B cell (primary cell): Measurements from ENCODE around the gene RNF166. TPM values are rescaled to one million over a fixed set of nuclear protein-coding genes. Genes with fewer than 3 reads are reported as not detected.

Source experiments
- ATAC-seq: fragments of 200-7000 bp; cut with Tn5 transposase; one replicate; pipeline ENCODE4 v1.10.0; 2021; ENCODE audit warnings: low read depth, mild to moderate bottlenecking, moderate number of reproducible peaks, moderate library complexity
- CTCF ChIA-PET: fragments of 350-600 bp; sonication (Branson Sonifier 250); formaldehyde crosslinking; loops from one replicate; lab custom pipeline; 2021; ENCODE audit warnings: antibody characterized with exemption, inconsistent platforms; lab: Charles Lee
- POLR2A ChIA-PET: fragments of 350-600 bp; sonication (Branson Sonifier 250); formaldehyde crosslinking; loops from one replicate; lab custom pipeline; 2021; ENCODE audit warnings: antibody characterized with exemption; lab: Charles Lee
- DNase-seq: peaks from one replicate; pipeline ENCODE4 v3.0.0; 2013
- H2AFZ ChIP-seq: 2 replicates; pipeline ENCODE4 v1.6.1; 2012; ENCODE audit warnings: mild to moderate bottlenecking, low read depth, low read length; ENCODE audit not compliant: insufficient read depth, poor library complexity, severe bottlenecking
- H3K27ac ChIP-seq, 2 donors: 1 replicate in 1 of 2; 2 replicates in 1 of 2; pipeline ENCODE4 v1.5.1; 2012 to 2013; ENCODE audit warnings: low read length in 2 of 2, mild to moderate bottlenecking in 2 of 2, moderate library complexity in 1 of 2
- H3K27me3 ChIP-seq, 4 experiments: fragments of 200-600 bp in 1 of 4; sonication (generic) in 1 of 4; replicated peaks in 1 of 4; 1 replicate in 2 of 4; 2 replicates in 2 of 4; pipeline versions ENCODE4 v1.6.1 to v1.7.0; 2013 to 2016; ENCODE audit warnings: low read length in 3 of 4, mild to moderate bottlenecking in 2 of 4, mixed read lengths in 1 of 4, moderate library complexity in 1 of 4; ENCODE audit not compliant: insufficient read depth in 4 of 4, control insufficient read depth in 3 of 4; ENCODE audit errors: control extremely low read depth in 1 of 4
- H3K36me3 ChIP-seq, 2 experiments: replicated peaks in 1 of 2; 1 replicate in 1 of 2; 2 replicates in 1 of 2; pipeline versions ENCODE4 v1.6.1 to v1.7.1; 2013; ENCODE audit warnings: low read length in 1 of 2; ENCODE audit not compliant: insufficient read depth in 2 of 2, control insufficient read depth in 1 of 2; ENCODE audit errors: control extremely low read depth in 1 of 2, extremely low read depth in 1 of 2
- H3K4me1 ChIP-seq, 2 donors: fragments of 200-600 bp in 1 of 2; sonication (generic) in 1 of 2; 1 replicate in 1 of 2; 2 replicates in 1 of 2; pipeline versions ENCODE4 v1.5.1 to v1.6.1; 2013 to 2017; ENCODE audit warnings: low read length in 2 of 2; ENCODE audit not compliant: control insufficient read depth in 2 of 2, insufficient read depth in 2 of 2
- H3K4me2 ChIP-seq: replicated peaks from 2 replicates; pipeline ENCODE3; 2012; ENCODE audit warnings: mild to moderate bottlenecking, low read depth, low read length; ENCODE audit not compliant: poor library complexity, severe bottlenecking
- H3K4me3 ChIP-seq, 5 experiments: fragments of 200-600 bp in 1 of 5; sonication (generic) in 1 of 5; 1 replicate in 3 of 5; 2 replicates in 2 of 5; pipeline versions ENCODE4 v1.5.1 to v1.7.0; 2011 to 2016; ENCODE audit warnings: low read length in 4 of 5, mild to moderate bottlenecking in 4 of 5, low read depth in 2 of 5, control low read depth in 1 of 5, moderate library complexity in 1 of 5; ENCODE audit not compliant: insufficient read depth in 1 of 5; ENCODE audit errors: control extremely low read depth in 1 of 5, extremely low read depth in 1 of 5
- H3K79me2 ChIP-seq: fragments of 200-600 bp; sonication (generic); one replicate; pipeline ENCODE4 v1.6.0; 2016; ENCODE audit warnings: low read length; ENCODE audit not compliant: control insufficient read depth, insufficient read depth
- H3K9ac ChIP-seq: fragments of 200-600 bp; sonication (generic); 2 replicates; pipeline ENCODE4 v1.6.1; 2017; ENCODE audit warnings: mild to moderate bottlenecking, low read length, moderate library complexity
- H3K9me3 ChIP-seq, 3 donors: one replicate each; pipeline versions ENCODE4 v1.6.1 to v1.7.1; 2013; ENCODE audit warnings: low read length in 2 of 3; ENCODE audit not compliant: control insufficient read depth in 2 of 3, insufficient read depth in 1 of 3; ENCODE audit errors: control extremely low read depth in 1 of 3
- H4K20me1 ChIP-seq: 2 replicates; pipeline ENCODE4 v1.6.0; 2012; ENCODE audit warnings: mild to moderate bottlenecking, low read length; ENCODE audit not compliant: insufficient read depth, control insufficient read depth, poor library complexity, severe bottlenecking
- H3K27ac Mint-ChIP-seq: one replicate; pipeline ENCODE4 v1.8.0; 2021; ENCODE audit warnings: mixed read lengths
- H3K27me3 Mint-ChIP-seq: one replicate; pipeline ENCODE4 v1.8.0; 2021; ENCODE audit warnings: mixed read lengths
- H3K4me1 Mint-ChIP-seq: one replicate; pipeline ENCODE4 v1.8.0; 2021; ENCODE audit warnings: mixed read lengths
- H3K4me3 Mint-ChIP-seq: one replicate; pipeline ENCODE4 v1.8.0; 2021; ENCODE audit warnings: mixed read lengths
- H3K9me3 Mint-ChIP-seq: one replicate; pipeline ENCODE4 v1.8.0; 2022; ENCODE audit warnings: mixed read lengths; ENCODE audit not compliant: insufficient read depth
- CTCF ChIP-seq: fragments of 200-600 bp; IDR thresholded peaks from one replicate; pipeline ENCODE4 v1.8.0; 2022; ENCODE audit warnings: antibody characterized with exemption, mild to moderate bottlenecking
- WGBS: methylation state at CpG from one replicate; pipeline ENCODE4 v1.1.5; 2013; ENCODE audit warnings: missing lambda C conversion rate; ENCODE audit not compliant: insufficient coverage; 5-methylcytosine and 5-hydroxymethylcytosine counted together
- intact Hi-C: fragments of 100-400 bp; cut with micrococcal nuclease; formaldehyde crosslinking; loops from one replicate; pipeline ENCODE4 v1.10.0; 2022
- polyA plus RNA-seq: library from polyadenylated mRNA; depleted of rRNA; stranded (reverse); fragments of >200 nt; gene quantifications from 2 replicates; pipeline ENCODE4 v1.2.3, GENCODE V29; 2012
- total RNA-seq, 2 donors: library from RNA; stranded (reverse); fragments of 120-200 nt in 1 of 2; gene quantifications; 1 replicate in 1 of 2; 2 replicates in 1 of 2; pipeline versions ENCODE4 v1.2.3 to v1.2.4, GENCODE V29; 2013 to 2022

The RNF166 gene
- total and polyA plus RNA-seq, 2 donors (not counting 1 experiment from before 2014, with no cell fraction given) = 64.1 to 65.0 TPM

GRCh38 chr16:88744577-88745521 lies 38.6 kb upstream of the RNF166 start:
- Histone ChIP-seq H4K20me1 (peaks cover 54% of the 10 kb centered on the region), H3K36me3 (peaks cover 0 to 13% of the 10 kb centered on the region in 2 experiments), H3K4me3 (no peak overlapping the region), H2AFZ (no peak overlapping the region), H3K27ac (peak overlapping the region; percentile 48 to 58), H3K9ac (no peak overlapping the region), H3K4me2 (peak overlapping the region; percentile 88), H3K4me1 (peaks cover 47 to 59% of the 10 kb centered on the region in 2 donors), H3K27me3 (no peaks in the 10 kb centered on the region), H3K9me3 (peaks cover 0 to 5% (median 0%) of the 10 kb centered on the region in 3 donors), H3K79me2 (peaks cover 39% of the 10 kb centered on the region)
- TF ChIP-seq CTCF = no peak
- DNase-seq (peak; percentile 32), ATAC-seq (no peak)
- intact Hi-C loops = loop anchor here (1.0 to 2.0 kb wide), 3 partner anchors 26 to 472 kb away; partner anchors contain the start of genes PIEZO1 and ZNF778
- H3K27ac Mint-ChIP-seq = peak overlapping the region; percentile 88
- ChIA-PET POLR2A (interaction anchor here (0.6 to 2.0 kb wide), 10 partner anchors 10 to 473 kb away, joined by 3 to 14 read pairs (median 4); partner anchors contain the start of genes APRT, PIEZO1 and ZNF778), CTCF (interaction anchor here (1.0 to 13.1 kb wide), 8 partner anchors 8 to 471 kb away, joined by 3 to 138 read pairs (median 4); partner anchors contain the start of gene PIEZO1)
- no peaks in the 10 kb centered on the region for H3K27me3 Mint-ChIP-seq
- peaks cover 50% of the 10 kb centered on the region for H3K4me1 Mint-ChIP-seq
- 85% methylated on average over 33 of the region's 39 CpGs for WGBS
- H3K4me3 Mint-ChIP-seq = peak overlapping the region; percentile 71
- H3K9me3 Mint-ChIP-seq = no peaks in the 10 kb centered on the region
